HCT116 (cell line): Measurements from ENCODE around the gene C19orf85. TPM values are rescaled to one million over a fixed set of nuclear protein-coding genes. Genes with fewer than 3 reads are reported as not detected.

Experiments used
- ATAC-seq: fragments of 200-7000 bp; cut with Tn5 transposase; 2 replicates; pipeline ENCODE4 v1.9.1; 2020; ENCODE audit warnings: mild to moderate bottlenecking, moderate library complexity
- BruUV-seq: library from RNA; stranded (reverse); fragments of 400-500 nt; replicated peaks from 2 replicates; lab custom pipeline; 2021; lab: Mats Ljungman, UMichigan
- CTCF ChIA-PET: fragments of 300-600 bp; sonication (Branson Sonifier 250); formaldehyde crosslinking; loops from one replicate; lab custom pipeline; 2021; ENCODE audit warnings: antibody characterized with exemption; lab: Charles Lee
- POLR2A ChIA-PET: fragments of 300-600, 350-600 bp; sonication (Branson Sonifier 250); formaldehyde crosslinking; loops from one replicate; lab custom pipeline; 2021; ENCODE audit warnings: antibody characterized with exemption; lab: Charles Lee
- RAD21 ChIA-PET, 2 experiments: fragments of 300-600 bp; sonication (Branson Sonifier 250); formaldehyde crosslinking; loops; one replicate each; lab custom pipeline; 2023; ENCODE audit warnings: low total read pairs in 2 of 2; ENCODE audit not compliant: uncharacterized antibody in 2 of 2, unreplicated experiment in 2 of 2, low non-redundant PET in 1 of 2; lab: Charles Lee
- DNase-seq: peaks from one replicate; pipeline ENCODE4 v3.0.0-alpha.2; 2010; ENCODE audit warnings: low read depth, low spot score
- H2AFZ ChIP-seq: fragments of 200-600 bp; shearing (Covaris generic), sonication (generic); 2 replicates; pipeline ENCODE4 v1.6.1; 2017; ENCODE audit warnings: low read depth, mixed run types, mixed read lengths, antibody characterized with exemption, low read length; ENCODE audit not compliant: poor library complexity, severe bottlenecking
- H3K27ac ChIP-seq: 2 replicates; pipeline ENCODE4 v1.5.1; 2012; ENCODE audit warnings: low read depth, low read length
- H3K27me3 ChIP-seq: fragments of 200-600 bp; sonication (generic); 2 replicates; pipeline ENCODE4 v1.6.1; 2016; ENCODE audit warnings: mixed run types, low read length, mixed read lengths; ENCODE audit not compliant: insufficient read depth
- H3K36me3 ChIP-seq, 2 experiments: fragments of 200-500 bp in 1 of 2; fragments of 200-600 bp in 1 of 2; sonication (Bioruptor generic) in 1 of 2; sonication (generic) in 1 of 2; 2 replicates each; pipeline versions ENCODE4 v1.5.1 to v1.6.1; 2014 to 2016; ENCODE audit warnings: low read length in 2 of 2, inconsistent platforms in 1 of 2, mixed read lengths in 1 of 2, mixed run types in 1 of 2; ENCODE audit not compliant: insufficient read depth in 2 of 2, control insufficient read depth in 1 of 2
- H3K4me1 ChIP-seq, 2 experiments: fragments of 200-600 bp in 1 of 2; sonication (generic) in 1 of 2; 2 replicates each; pipeline versions ENCODE4 v1.5.1 to v1.6.1; 2012 to 2017; ENCODE audit warnings: low read length in 2 of 2, inconsistent platforms in 1 of 2, mild to moderate bottlenecking in 1 of 2, mixed read lengths in 1 of 2, mixed run types in 1 of 2, moderate library complexity in 1 of 2; ENCODE audit not compliant: insufficient read depth in 2 of 2, control insufficient read depth in 1 of 2
- H3K4me2 ChIP-seq: fragments of 200-600 bp; sonication (generic); 2 replicates; pipeline ENCODE4 v1.6.1; 2017; ENCODE audit warnings: mixed run types, low read length, mixed read lengths
- H3K4me3 ChIP-seq, 2 experiments: fragments of 200-600 bp in 1 of 2; sonication (generic) in 1 of 2; replicated peaks in 1 of 2; 2 replicates each; pipeline ENCODE4 v1.5.1; 2011 to 2016; ENCODE audit warnings: low read length in 2 of 2, control low read depth in 1 of 2, low read depth in 1 of 2, mild to moderate bottlenecking in 1 of 2, mixed read lengths in 1 of 2, mixed run types in 1 of 2
- H3K79me2 ChIP-seq: fragments of 200-600 bp; sonication (generic); 2 replicates; pipeline ENCODE4 v1.6.1; 2017; ENCODE audit warnings: mild to moderate bottlenecking, mixed run types, low read length, moderate library complexity, mixed read lengths; ENCODE audit not compliant: insufficient read depth
- H3K9ac ChIP-seq: fragments of 200-600 bp; sonication (generic); 2 replicates; pipeline ENCODE4 v1.6.1; 2016; ENCODE audit warnings: low read length, mixed read lengths
- H3K9me2 ChIP-seq: fragments of 200-600 bp; sonication (generic), shearing (Covaris generic); 2 replicates; pipeline ENCODE4 v1.6.1; 2017; ENCODE audit warnings: mixed run types, mild to moderate bottlenecking, moderate library complexity; ENCODE audit not compliant: insufficient read depth
- H3K9me3 ChIP-seq, 2 experiments: fragments of 200-500 bp in 1 of 2; fragments of 200-600 bp in 1 of 2; sonication (Bioruptor generic) in 1 of 2; sonication (generic) in 1 of 2; 2 replicates each; pipeline ENCODE4 v1.6.1; 2014 to 2017; ENCODE audit warnings: low read length in 2 of 2, mixed read lengths in 2 of 2, inconsistent platforms in 1 of 2, low read depth in 1 of 2, mild to moderate bottlenecking in 1 of 2, mixed run types in 1 of 2, moderate library complexity in 1 of 2; ENCODE audit not compliant: control insufficient read depth in 1 of 2, insufficient read depth in 1 of 2
- H4K20me1 ChIP-seq: fragments of 200-600 bp; sonication (generic), shearing (Covaris generic); 2 replicates; pipeline ENCODE4 v1.6.1; 2017; ENCODE audit warnings: mixed run types, mild to moderate bottlenecking, moderate library complexity; ENCODE audit not compliant: insufficient read depth
- CBX3 ChIP-seq: IDR thresholded peaks from 2 replicates; pipeline ENCODE4 v1.6.1; 2012; ENCODE audit warnings: low read depth
- CEBPB ChIP-seq: IDR thresholded peaks from 2 replicates; pipeline ENCODE4 v1.6.1; 2012; ENCODE audit warnings: low read depth
- CTCF ChIP-seq, 3 experiments: fragments of 200-600 bp in 1 of 3; sonication (generic) in 1 of 3; IDR thresholded peaks in 2 of 3; conservative IDR thresholded peaks in 1 of 3; 2 replicates each; pipeline ENCODE4 v1.5.1; 2012 to 2017; ENCODE audit warnings: low read depth in 2 of 3, low read length in 2 of 3, antibody characterized with exemption in 1 of 3, borderline replicate concordance in 1 of 3, control low read depth in 1 of 3, mild to moderate bottlenecking in 1 of 3, mixed read lengths in 1 of 3, mixed run types in 1 of 3, moderate library complexity in 1 of 3; ENCODE audit not compliant: insufficient read depth in 1 of 3
- EGR1 ChIP-seq: IDR thresholded peaks from 2 replicates; pipeline ENCODE4 v1.6.1; 2012; ENCODE audit warnings: low read depth
- ELF1 ChIP-seq: IDR thresholded peaks from 2 replicates; pipeline ENCODE4 v1.6.1; 2012; ENCODE audit warnings: low read depth, borderline replicate concordance
- EZH2 ChIP-seq: fragments of 200-600 bp; sonication (generic); IDR thresholded peaks from 2 replicates; pipeline ENCODE4 v1.6.1; 2017; ENCODE audit warnings: antibody characterized with exemption, mixed run types
- FOSL1 ChIP-seq: IDR thresholded peaks from 2 replicates; pipeline ENCODE4 v1.6.1; 2012; ENCODE audit warnings: low read depth
- JUND ChIP-seq: IDR thresholded peaks from 2 replicates; pipeline ENCODE4 v1.6.1; 2012
- POLR2A ChIP-seq: IDR thresholded peaks from 2 replicates; pipeline ENCODE4 v1.7.0; 2011; ENCODE audit warnings: borderline replicate concordance; ENCODE audit not compliant: insufficient read depth, insufficient read length; ENCODE audit errors: extremely low read depth
- POLR2AphosphoS5 ChIP-seq: IDR thresholded peaks from 2 replicates; pipeline ENCODE4 v1.6.1; 2011; ENCODE audit warnings: mild to moderate bottlenecking, low read depth, low read length, moderate library complexity
- REST ChIP-seq: IDR thresholded peaks from 2 replicates; pipeline ENCODE4 v1.6.1; 2012; ENCODE audit warnings: low read depth
- SIN3A ChIP-seq: IDR thresholded peaks from 2 replicates; pipeline ENCODE4 v1.6.1; 2012; ENCODE audit warnings: low read depth
- SP1 ChIP-seq: IDR thresholded peaks from 2 replicates; pipeline ENCODE4 v1.6.1; 2012; ENCODE audit warnings: low read depth
- SRF ChIP-seq: IDR thresholded peaks from 2 replicates; pipeline ENCODE4 v1.6.1; 2012; ENCODE audit warnings: low read depth
- TCF7L2 ChIP-seq: IDR thresholded peaks from 2 replicates; pipeline ENCODE4 v1.7.0; 2011; ENCODE audit warnings: borderline replicate concordance, inconsistent platforms; ENCODE audit not compliant: insufficient read depth, insufficient read length; ENCODE audit errors: extremely low read depth
- ZBTB33 ChIP-seq: IDR thresholded peaks from 2 replicates; pipeline ENCODE4 v1.6.1; 2011; ENCODE audit warnings: mild to moderate bottlenecking, low read length, moderate library complexity; ENCODE audit not compliant: insufficient replicate concordance; ENCODE audit errors: extremely low read depth
- ZFX ChIP-seq: fragments of 450-650 bp; IDR thresholded peaks from 2 replicates; pipeline ENCODE4 v1.6.1; 2017
- ZNF274 ChIP-seq: fragments of 200-500 bp; sonication (Bioruptor generic); IDR thresholded peaks from 2 replicates; pipeline ENCODE4 v1.6.1; 2014; ENCODE audit warnings: mild to moderate bottlenecking, low read depth, low read length, inconsistent platforms
- intact Hi-C: fragments of 100-400 bp; cut with micrococcal nuclease; formaldehyde crosslinking; loops from 2 replicates; pipeline ENCODE4 v1.10.0; 2022
- total RNA-seq: library from RNA; stranded (reverse); gene quantifications from one replicate; pipeline ENCODE4 v1.2.1, GENCODE V29; 2021; ENCODE audit not compliant: unreplicated experiment
- TF ChIP-seq, protein P1 (sequence below): IDR thresholded peaks from 2 replicates; pipeline ENCODE4 v1.6.1; 2012
- TF ChIP-seq, protein P2 (sequence below): IDR thresholded peaks from 2 replicates; pipeline ENCODE4 v1.6.1; 2012

Gene C19orf85
- total RNA-seq, 1 experiment from 2014 or later = 0.34 TPM

- Histone ChIP-seq H2AFZ (no peak overlapping the region), H3K36me3 (no peaks in the 10 kb centered on the region), H3K4me2 (no peak overlapping the region), H3K4me1 (no peaks in the 10 kb centered on the region), H3K4me3 (no peak overlapping the region), H3K9ac (no peak overlapping the region), H3K27me3 (no peaks in the 10 kb centered on the region), H3K27ac (no peak overlapping the region), H4K20me1 (no peaks in the 10 kb centered on the region), H3K9me2 (no peaks in the 10 kb centered on the region), H3K9me3 (no peaks in the 10 kb centered on the region), H3K79me2 (no peaks in the 10 kb centered on the region)
- DNase-seq (no peak), ATAC-seq (no peak)
- ChIA-PET POLR2A (no interaction called here), CTCF (no interaction called here), RAD21 (no interaction called here)
- no peak for TF ChIP-seq EGR1
- TF ChIP-seq, protein P1, sequence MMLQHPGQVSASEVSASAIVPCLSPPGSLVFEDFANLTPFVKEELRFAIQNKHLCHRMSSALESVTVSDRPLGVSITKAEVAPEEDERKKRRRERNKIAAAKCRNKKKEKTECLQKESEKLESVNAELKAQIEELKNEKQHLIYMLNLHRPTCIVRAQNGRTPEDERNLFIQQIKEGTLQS = no peak
- TF ChIP-seq SRF = no peak
- TF ChIP-seq CBX3 = no peak
- TF ChIP-seq, protein P2, sequence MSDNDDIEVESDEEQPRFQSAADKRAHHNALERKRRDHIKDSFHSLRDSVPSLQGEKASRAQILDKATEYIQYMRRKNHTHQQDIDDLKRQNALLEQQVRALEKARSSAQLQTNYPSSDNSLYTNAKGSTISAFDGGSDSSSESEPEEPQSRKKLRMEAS = no peak
- TF ChIP-seq ZBTB33 = no peak
- no peak for TF ChIP-seq FOSL1
- TF ChIP-seq CTCF (IDR thresholded peaks at IDR 0.05 in 2 of 3, conservative IDR thresholded peaks at IDR 0.05 in 1 of 3; ENCODE audit: borderline replicate concordance in 1 of 3, insufficient read depth in 1 of 3, low read depth in 2 of 3, low read length in 2 of 3) = no peak
- no peak for TF ChIP-seq ZFX
- no peak for TF ChIP-seq POLR2AphosphoS5
- no peak for TF ChIP-seq TCF7L2
- no peak for TF ChIP-seq SIN3A
- TF ChIP-seq JUND = no peak
- no peak for TF ChIP-seq POLR2A
- TF ChIP-seq EZH2 = no peak
- TF ChIP-seq ZNF274 = no peak
- TF ChIP-seq SP1 = no peak
- no peak for TF ChIP-seq REST
- TF ChIP-seq ELF1 = no peak
- TF ChIP-seq CEBPB = no peak
- no TSS peak for BruUV-seq
- intact Hi-C loops = no loop called here
Measured at GRCh38 chr19:55424518-55424917, 40.0 kb downstream of the C19orf85 start.
